Right lung (tissue), 5 donors: ENCODE data around the gene CYSTM1. TPM values are rescaled to one million over a fixed set of nuclear protein-coding genes. Genes with fewer than 3 reads are reported as not detected.
"Not testable (repeated sequence)": the region's sequence is repeated elsewhere in the genome, so short reads cannot be mapped to it uniquely, and the experiment has no call there.

ENCODE experiments used
- DNase-seq, 2 donors: peaks; one replicate each; pipeline ENCODE4 v3.0.0-alpha.2; 2013
- polyA plus RNA-seq, 5 donors: library from polyadenylated mRNA; unstranded; fragments of 120-200 nt; gene quantifications; one replicate each; pipeline versions ENCODE4 v1.2.1 to v1.2.3, GENCODE V29; 2013; ENCODE audit warnings: inconsistent platforms in 1 of 5, low replicate concordance in 1 of 5; ENCODE audit not compliant: insufficient read length in 5 of 5, insufficient read depth in 1 of 5

CYSTM1 gene
- polyA plus RNA-seq, 5 donors: 31.6 to 40.7 (median 33.6) TPM

- DNase-seq: no peak
Measured at GRCh38 chr5:140146523-140146842, 28.5 kb upstream of the CYSTM1 start.

- no peak for DNase-seq
Measured at GRCh38 chr5:140147460-140147859, 27.5 kb upstream of the CYSTM1 start.

DNA sequence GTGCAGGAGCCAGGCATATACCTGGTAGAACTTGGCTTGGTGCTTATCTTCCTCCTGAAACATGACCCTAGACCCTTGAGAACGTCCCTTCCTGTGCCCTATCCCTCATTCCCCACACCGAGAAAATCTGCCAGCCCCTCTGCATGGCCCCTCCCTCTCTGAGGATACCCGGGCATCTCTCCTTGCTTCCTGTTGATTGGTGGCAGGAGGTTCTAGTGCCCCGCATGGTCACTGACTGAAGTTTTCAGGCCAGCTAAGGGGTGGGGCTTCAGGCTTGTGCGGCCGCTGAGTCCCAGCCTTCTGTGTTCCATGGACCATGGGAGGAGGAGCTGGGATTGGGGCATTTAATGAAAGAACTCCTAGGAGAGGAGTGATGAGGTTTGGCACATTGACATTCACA is 26.5 kb upstream of the CYSTM1 start:
- DNase-seq: no peak

- no peak for DNase-seq
Measured at GRCh38 chr5:140150201-140150600, 24.8 kb upstream of the CYSTM1 start.

DNA sequence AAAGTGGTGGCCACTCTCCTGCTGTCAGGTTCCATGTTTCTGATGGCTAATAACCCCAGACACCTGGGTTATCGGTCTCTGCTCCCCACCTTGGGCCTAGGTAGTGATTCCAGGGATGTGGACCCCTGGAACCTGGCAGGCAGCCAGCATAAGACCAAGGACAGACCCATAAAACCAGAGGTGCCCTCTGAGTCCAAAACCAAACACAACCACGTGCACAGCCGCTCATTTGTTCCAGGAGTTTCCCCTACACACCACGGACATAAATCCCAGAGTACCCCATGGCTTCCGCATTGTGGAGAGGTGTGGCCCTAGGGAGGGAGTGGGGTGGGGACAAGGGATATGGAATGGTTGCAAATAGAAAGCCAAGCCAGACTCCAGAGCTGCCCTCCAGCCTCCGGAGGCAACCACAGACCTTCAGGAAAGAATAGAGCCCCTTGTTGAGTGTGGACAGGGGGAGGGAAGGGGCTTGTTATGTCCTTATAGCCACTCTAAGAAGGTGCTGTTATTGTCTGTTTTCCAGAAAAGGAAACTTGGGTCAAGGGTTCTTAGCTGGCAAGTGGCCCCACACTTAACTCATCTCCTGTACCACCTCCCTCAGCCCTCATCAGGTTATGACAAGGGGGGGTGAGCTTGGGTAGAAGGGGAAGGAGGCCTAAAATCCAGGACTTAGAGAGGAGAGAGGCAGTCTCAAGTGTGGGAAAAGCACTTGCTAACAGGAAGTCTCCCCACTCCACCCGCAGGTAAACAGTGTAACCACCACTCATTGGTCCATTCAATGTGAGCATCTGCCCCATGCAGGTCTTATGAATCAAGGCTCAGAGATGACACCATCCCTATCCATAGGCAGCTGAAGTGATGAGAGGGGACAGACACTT is 23.6 kb upstream of the CYSTM1 start:
- no peak for DNase-seq

- no peak for DNase-seq
Measured at GRCh38 chr5:140152022-140152999, 22.7 kb upstream of the CYSTM1 start.

DNA sequence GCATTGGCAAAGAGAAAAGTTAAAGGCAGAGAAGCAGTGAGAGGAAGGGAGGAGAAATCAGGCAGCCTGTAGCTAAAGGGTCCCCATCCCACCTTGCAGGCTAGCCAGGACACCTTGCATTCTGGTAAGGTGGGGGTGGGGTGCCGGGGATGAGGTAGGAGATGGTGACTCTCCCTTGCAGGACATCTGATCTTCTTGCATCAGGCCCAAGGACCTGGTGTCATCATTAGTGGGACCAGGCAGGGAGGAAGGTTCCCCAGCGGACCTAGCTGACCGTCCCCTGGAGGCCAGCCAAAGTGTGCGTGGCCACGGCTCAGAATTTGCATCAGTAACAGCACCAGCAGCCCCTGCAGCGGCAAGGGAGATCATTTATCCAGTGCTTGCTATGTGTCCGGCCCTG is 21.7 kb upstream of the CYSTM1 start:
- DNase-seq: no peak

- no peak for DNase-seq
Measured at GRCh38 chr5:140153905-140154304, 21.1 kb upstream of the CYSTM1 start.

DNA sequence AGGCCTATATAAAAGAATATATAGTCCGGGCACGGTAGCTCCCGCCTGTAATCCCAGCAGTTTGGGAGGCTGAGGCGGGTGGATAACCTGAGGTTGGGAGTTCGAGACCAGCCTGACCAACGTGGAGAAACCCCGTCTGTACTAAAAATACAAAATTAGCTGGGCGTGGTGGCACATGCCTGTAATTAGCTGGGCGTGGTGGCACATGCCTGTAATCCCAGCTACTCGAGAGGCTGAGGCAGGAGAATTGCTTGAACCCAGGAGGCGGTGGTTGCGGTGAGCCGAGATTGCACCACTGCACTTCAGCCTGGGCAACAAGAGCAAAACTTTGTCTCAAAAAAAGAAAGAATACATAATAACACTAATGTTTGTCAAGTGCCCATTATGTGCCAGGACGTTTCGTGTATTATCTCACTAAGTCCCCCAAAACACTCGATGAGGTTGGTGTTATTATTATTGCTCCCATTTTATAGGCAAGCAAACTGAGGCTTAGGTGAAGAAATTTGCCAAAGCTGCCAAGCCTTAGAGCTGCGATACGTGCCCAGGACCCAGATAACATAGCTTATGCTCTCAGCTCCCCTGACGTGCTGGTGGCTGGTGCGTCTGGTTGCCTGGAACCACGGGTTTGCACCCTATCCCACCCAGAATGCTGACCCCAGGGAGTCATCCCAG is 20.1 kb upstream of the CYSTM1 start:
- DNase-seq: not testable (repeated sequence)

- DNase-seq: peak; percentile 81 to 89
Measured at GRCh38 chr5:140157032-140157781, 17.8 kb upstream of the CYSTM1 start.

GRCh38 chr5:140159014-140159927 is 15.7 kb upstream of the CYSTM1 start:
- no peak for DNase-seq

DNA sequence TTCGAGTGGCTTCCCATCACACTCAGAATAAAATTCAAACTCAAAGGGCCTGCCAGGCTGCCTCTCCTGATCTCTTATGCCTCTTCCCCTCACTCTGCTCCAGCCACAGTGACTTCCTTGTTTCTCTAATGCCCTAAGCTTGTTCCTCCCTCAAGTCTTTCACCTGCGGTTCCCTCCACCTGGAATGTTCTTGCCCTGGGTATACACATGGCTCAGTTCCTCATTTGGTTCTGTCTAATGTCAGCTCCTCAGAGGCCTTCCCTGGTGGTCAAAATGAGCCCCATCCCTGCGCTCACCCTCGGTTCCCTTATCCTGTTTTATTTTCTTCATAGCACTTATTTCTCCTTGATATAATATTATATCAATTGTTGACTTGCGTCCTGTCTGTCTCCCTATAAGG is 12.7 kb upstream of the CYSTM1 start:
- no peak for DNase-seq

DNA sequence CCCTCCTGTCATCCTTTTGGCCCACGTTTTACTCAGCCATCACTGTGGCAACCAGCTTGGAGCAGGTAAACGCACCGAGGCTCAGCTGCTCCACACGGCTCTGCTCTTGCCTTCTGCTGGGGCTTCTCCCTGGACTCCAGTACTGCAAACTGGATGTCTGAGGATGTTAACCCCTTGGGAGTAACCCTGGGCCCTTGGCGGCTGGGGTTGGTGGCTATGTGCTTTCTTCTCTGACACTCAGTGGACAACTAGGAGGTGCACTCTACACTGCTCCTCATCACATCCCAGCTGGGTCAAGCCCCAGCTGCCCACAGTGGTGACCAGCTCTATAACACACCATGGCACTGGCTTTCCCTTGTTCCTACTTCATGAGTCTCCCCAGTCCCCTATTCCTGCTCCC is 12.2 kb upstream of the CYSTM1 start:
- no peak for DNase-seq

GRCh38 chr5:140165101-140165922 is 9.7 kb upstream of the CYSTM1 start:
- no peak for DNase-seq

- DNase-seq: no peak
Measured at GRCh38 chr5:140165923-140166270, 9.1 kb upstream of the CYSTM1 start.

DNA sequence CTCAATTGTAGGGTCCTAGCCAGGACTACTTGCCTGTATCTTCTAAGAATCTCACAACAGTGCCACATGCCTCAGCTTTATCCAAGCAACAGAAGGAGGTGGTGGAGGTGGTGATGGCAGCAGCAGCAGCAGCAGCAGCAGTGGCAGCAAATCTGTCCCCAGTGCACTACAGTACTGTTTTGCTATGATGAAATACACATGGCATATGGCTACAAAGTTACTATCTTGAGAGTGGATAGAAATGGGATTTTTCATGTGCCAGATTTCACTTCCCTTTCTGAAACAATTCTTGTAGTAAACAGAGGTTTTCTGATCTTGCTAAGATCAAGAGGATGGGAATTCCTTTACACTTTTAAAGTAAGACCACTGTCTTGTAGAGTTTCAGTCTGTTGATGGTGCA is 8.1 kb upstream of the CYSTM1 start:
- no peak for DNase-seq

- no peak for DNase-seq
Measured at GRCh38 chr5:140168371-140168770, 6.6 kb upstream of the CYSTM1 start.

- no peak for DNase-seq
Measured at GRCh38 chr5:140169410-140169809, 5.6 kb upstream of the CYSTM1 start.

GRCh38 chr5:140172483-140172882 is 2.5 kb upstream of the CYSTM1 start:
- DNase-seq: no peak

GRCh38 chr5:140174014-140174413 is 974 bp upstream of the CYSTM1 start:
- no peak for DNase-seq
